GM21423 (cell line): ENCODE results near the gene MRPL36.

ENCODE experiments used
- ATAC-seq: cut with Tn5 transposase; IDR thresholded peaks from one replicate; pipeline ENCODE4 v1.9.1; 2021; ENCODE audit warnings: mild to moderate bottlenecking, moderate library complexity; ENCODE audit not compliant: unreplicated experiment

The MRPL36 gene

GRCh38 chr5:1782385-1783215 is 17.0 kb downstream of the MRPL36 start:
- peak; percentile 18 for ATAC-seq

GRCh38 chr5:1781726-1782384 is 17.8 kb downstream of the MRPL36 start:
- no peak for ATAC-seq

- no peak for ATAC-seq
Measured at GRCh38 chr5:1781107-1781506, 18.5 kb downstream of the MRPL36 start.

GRCh38 chr5:1780614-1780930 is 19.1 kb downstream of the MRPL36 start:
- ATAC-seq: no peak

GRCh38 chr5:1779782-1780613 is 19.6 kb downstream of the MRPL36 start:
- no peak for ATAC-seq

GRCh38 chr5:1779021-1779680 is 20.5 kb downstream of the MRPL36 start:
- no peak for ATAC-seq

- no peak for ATAC-seq
Measured at GRCh38 chr5:1778138-1779020, 21.3 kb downstream of the MRPL36 start.

GRCh38 chr5:1777281-1778137 is 22.1 kb downstream of the MRPL36 start:
- ATAC-seq: no peak

GRCh38 chr5:1776831-1777230 is 22.8 kb downstream of the MRPL36 start:
- ATAC-seq: no peak

GRCh38 chr5:1772634-1773033 is 27.0 kb downstream of the MRPL36 start:
- ATAC-seq: no peak

GRCh38 chr5:1771149-1772065 is 28.2 kb downstream of the MRPL36 start:
- no peak for ATAC-seq

GRCh38 chr5:1770443-1770802 is 29.2 kb downstream of the MRPL36 start:
- ATAC-seq: no peak

GRCh38 chr5:1769752-1770442 is 29.7 kb downstream of the MRPL36 start:
- no peak for ATAC-seq

- ATAC-seq: no peak
Measured at GRCh38 chr5:1769017-1769640, 30.5 kb downstream of the MRPL36 start.

- ATAC-seq: no peak
Measured at GRCh38 chr5:1768283-1769000, 31.2 kb downstream of the MRPL36 start.

GRCh38 chr5:1767524-1768282 is 31.9 kb downstream of the MRPL36 start:
- ATAC-seq: no peak
